Left cardiac atrium (tissue), 4 donors: Measurements from ENCODE around the gene SUN1. TPM values are rescaled to one million over a fixed set of nuclear protein-coding genes. Genes with fewer than 3 reads are reported as not detected.
"Not testable (repeated sequence)": the region's sequence is repeated elsewhere in the genome, so short reads cannot be mapped to it uniquely, and the experiment has no call there.

ENCODE experiments used
- ATAC-seq, 2 donors: fragments of 200-7000 bp; cut with Tn5 transposase; one replicate each; pipeline ENCODE4 v1.9.1; 2020; ENCODE audit warnings: mild to moderate bottlenecking in 2 of 2, moderate library complexity in 2 of 2
- DNase-seq: peaks from one replicate; pipeline ENCODE4 v3.0.0-alpha.2; 2020
- intact Hi-C, 2 donors: fragments of 100-400 bp; cut with DNase I; formaldehyde crosslinking; loops; one replicate each; pipeline versions ENCODE4 v1.14.1 to v1.15.1; 2022 to 2023
- total RNA-seq, 2 donors: library from RNA; stranded (reverse); fragmentation: NEBNext Ultra II Directional; extraction: Animal tissue kit (Norgen Biotek cat#: 25700); gene quantifications; one replicate each; pipeline ENCODE4 v1.2.1, GENCODE V29; 2021
- donor health status: DM: no; HTN: yes; CAD: no.
- donor health status: DM: no; HTN: yes; CAD: no; lungs with severe emphysema.
- donor health status: DM: yes; HTN: yes; CAD: no.
- donor health status: Dilated cardiomyopathy.

Gene SUN1
- total RNA-seq, 2 donors from 2014 or later: 124 to 136 TPM

GRCh38 chr7:908591-909357 lies 76.5 kb downstream of the SUN1 start:
- intact Hi-C loops: not testable (repeated sequence)

DNA sequence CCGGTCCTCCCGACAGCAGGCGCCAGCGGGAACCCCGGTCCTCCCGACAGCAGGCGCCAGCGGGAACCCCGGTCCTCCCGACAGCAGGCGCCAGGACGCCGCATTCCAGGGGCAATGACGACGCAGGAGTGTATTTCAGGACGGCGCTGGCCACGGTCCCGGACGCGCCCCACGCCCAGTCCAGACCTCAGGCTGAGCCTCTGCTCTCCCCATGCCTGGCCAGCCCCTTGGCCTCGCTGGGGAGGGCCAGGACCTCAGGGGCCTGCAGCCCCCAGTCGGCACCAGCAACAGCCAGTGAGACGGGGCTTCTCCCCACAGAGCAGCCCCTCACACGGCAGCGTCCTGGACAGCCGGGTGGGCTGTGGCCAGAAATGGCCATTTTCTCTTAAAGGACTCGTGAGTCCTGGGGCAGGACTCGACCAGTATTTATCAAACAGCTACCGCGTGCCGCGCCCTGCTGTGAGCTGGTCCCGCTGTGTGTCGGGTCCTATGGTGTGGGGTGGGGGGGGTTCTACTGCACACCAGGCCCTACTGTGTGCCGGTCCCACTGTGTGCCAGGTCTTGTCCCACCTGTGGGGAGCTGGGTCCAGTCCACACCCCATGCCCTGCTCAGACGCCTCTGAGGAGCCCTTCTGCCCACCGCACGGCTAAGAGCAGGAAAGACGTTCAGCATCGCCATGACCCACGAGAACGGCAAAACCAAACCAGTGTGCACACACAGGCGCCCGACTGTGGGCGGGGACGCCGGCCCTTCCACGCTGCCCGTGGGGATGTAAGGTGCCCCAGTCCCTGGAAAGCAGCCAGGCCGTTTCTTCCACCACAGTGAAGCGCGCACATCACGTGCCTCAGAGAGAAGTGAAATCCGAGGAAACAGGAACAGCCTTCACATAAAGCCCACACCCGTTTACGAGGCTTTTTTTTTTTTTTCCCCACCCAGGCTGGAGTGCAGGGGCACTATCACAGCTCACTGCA lies 77.4 kb downstream of the SUN1 start:
- intact Hi-C loops: loop anchor here in 1 of 2 donors (5.0 kb wide), 1 partner anchor 43 kb away; the partner anchor contains the start of gene ADAP1
- DNase-seq (peak; percentile 80), ATAC-seq (peak; percentile 65 to 67)

More at GRCh38 chr7:908591-909357, 76.5 kb downstream of the SUN1 start:
- DNase-seq (peak; percentile 79), ATAC-seq (peak; percentile 78 to 87)

- ATAC-seq (no peak), DNase-seq (no peak)
- intact Hi-C loops: loop anchor here in 1 of 2 donors (5.0 kb wide), 1 partner anchor 42 kb away; the partner anchor contains the start of gene ADAP1
Measured at GRCh38 chr7:910441-910861, 78.2 kb downstream of the SUN1 start.

DNA sequence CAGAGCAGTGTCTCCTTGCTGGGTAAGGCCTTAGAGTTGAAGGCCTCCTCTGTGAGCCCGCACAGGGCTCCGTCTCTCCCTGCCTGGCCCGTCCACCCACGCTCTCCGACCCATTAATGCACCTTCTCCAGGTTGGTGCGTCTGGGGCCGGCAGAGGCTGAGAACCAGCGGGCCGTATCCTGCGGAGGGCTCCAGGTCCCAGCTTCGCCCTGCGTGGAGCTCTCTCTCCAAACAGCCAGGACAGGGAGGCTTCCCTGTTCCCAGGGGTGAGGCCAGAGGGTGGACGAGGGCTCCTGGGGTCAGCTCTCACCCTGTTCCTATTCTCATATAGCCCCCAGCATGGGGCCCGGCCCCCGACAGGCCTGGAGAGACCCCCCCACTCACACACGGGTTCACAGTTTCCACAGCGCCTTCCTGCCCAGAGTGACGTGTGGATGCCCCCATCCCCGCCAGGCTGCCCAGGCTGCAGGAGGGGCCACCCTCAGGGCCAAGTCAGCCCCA lies 78.7 kb downstream of the SUN1 start:
- ATAC-seq (no peak), DNase-seq (no peak)
- intact Hi-C loops: loop anchor here in 1 of 2 donors (5.0 kb wide), 1 partner anchor 41 kb away; the partner anchor contains the start of gene ADAP1

- intact Hi-C loops: loop anchor here in 1 of 2 donors (5.0 kb wide), 1 partner anchor 40 kb away; the partner anchor contains the start of gene ADAP1
- DNase-seq (no peak), ATAC-seq (no peak)
Measured at GRCh38 chr7:911791-912480, 79.7 kb downstream of the SUN1 start.

GRCh38 chr7:913736-914520 lies 81.7 kb downstream of the SUN1 start:
- ATAC-seq: no peak
- intact Hi-C loops: loop anchor here in 1 of 2 donors (5.0 kb wide), 1 partner anchor 38 kb away; the partner anchor contains the start of gene ADAP1

GRCh38 chr7:914521-915194 lies 82.4 kb downstream of the SUN1 start:
- no peak for ATAC-seq
- intact Hi-C loops: loop anchor here in 1 of 2 donors (5.0 kb wide), 1 partner anchor 38 kb away; the partner anchor contains the start of gene ADAP1
- no peak for DNase-seq

More at GRCh38 chr7:913736-914520, 81.7 kb downstream of the SUN1 start:
- no peak for DNase-seq

DNA sequence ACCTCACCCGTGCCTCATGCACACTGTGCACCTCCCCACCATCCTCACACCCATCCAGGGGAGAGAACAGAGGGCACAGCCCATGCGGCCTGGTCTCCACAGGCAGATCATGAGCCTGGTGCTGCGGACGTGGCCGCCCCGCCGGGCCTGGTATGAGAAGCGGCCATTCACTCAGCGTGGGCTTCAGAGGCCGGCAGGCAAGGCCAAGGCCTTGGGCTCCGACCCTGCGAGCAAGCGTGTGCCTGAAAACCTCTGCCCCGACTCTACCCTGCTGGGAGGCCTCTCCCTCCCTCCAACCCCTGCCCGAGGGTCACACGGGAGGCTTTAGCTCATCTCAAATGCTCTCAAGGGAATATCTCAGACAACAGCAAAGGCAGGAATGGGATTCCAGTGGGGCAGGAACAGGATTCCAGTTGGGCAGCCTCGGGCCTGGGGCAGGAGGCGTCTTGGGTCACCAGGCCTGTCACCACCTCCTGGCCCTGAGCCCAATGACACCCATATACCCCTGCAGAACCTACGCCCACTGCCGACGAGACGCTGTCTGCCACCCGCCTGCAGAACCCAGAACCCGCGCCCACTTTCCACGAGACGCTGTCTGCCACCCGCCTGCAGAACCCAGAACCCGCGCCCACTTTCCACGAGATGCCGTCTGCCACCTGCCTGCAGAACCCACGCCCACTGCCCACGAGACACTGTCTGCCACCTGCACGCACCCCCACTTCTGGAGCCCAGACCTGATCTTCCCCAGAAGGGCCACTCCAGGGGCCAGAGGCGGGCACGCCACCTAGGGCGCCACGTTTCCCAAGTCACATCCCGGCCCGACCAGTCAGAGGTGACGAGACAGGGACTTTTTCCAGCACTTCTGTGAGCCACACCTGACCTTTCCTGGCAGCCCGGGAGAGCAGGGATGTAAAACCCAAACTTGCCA lies 83.3 kb downstream of the SUN1 start:
- DNase-seq: no peak
- no peak for ATAC-seq
- intact Hi-C loops: no loop called here

DNA sequence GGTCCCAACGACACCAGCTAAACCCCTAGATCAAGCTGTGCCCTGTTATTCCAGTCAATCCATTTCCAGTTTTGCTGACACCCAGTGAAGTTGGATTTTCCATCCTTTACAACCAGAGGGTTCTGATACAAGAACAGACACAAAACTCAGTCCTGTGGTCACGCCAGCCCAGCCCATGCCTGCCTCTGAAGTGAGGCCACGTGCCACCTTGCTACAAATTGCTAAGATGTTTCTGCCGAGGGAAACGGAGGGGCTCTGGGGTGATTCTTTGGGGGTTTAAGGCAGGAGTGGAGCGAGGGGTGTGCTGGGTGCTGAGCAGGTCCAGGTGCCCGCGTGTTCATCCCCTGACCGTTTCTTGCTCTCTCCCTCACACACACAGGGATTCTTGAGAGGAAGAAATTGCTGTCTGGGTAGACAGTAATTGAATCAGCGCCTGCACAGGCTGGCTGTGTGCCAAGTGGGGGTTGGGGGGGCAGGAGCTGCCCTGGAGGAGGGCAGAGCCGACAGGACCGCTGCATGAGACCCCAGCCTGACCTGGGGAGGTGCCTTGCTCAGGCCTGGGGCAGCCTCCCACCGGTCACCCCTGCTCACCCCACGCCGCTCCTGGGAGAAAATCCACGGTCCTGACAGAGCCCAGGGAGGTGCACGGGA lies 84.1 kb downstream of the SUN1 start:
- DNase-seq (peak; percentile 15), ATAC-seq (peak in 1 of 2 donors; percentile 11)
- intact Hi-C loops: no loop called here

DNA sequence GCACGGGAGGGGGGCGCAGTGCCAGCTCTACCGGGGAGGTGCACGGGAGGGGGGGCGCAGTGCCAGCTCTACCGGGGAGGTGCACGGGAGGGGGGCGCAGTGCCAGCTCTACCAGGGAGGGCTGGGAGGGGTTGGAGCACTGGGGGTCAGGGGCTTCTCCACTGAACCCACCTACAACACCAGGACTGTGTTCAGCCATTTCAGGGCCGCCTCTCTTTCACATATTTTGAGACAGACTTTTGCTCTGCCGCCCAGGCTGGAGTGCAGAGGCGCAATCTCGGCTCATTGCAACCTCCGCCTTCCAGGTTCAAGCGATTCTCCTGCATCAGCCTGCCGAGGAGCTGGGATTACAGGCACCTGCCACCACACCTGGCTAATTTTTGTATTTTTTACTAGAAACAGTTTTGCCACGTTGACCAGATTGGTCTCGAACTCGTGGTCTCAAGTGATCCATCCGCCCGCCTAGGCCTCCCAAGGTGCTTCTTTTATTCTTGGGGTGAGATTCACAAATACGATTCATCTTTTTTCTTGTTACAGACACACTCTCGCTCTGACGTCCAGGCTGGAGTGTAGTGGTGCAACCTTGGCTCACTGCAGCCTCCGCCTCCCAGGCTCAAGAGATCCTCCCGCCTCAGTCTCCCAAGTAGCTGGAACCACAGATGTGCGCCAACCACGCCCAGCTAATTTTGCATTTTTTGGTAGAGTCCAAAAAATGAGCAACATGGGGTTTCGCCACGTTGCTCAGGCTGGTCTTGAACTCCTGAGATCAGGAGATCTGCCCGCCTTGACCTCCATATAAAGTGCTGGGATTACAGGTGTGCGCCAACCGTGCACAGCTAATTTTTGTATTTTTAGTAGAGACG lies 85.2 kb downstream of the SUN1 start:
- DNase-seq (peak; percentile 18), ATAC-seq (no peak)
- intact Hi-C loops: no loop called here

DNA sequence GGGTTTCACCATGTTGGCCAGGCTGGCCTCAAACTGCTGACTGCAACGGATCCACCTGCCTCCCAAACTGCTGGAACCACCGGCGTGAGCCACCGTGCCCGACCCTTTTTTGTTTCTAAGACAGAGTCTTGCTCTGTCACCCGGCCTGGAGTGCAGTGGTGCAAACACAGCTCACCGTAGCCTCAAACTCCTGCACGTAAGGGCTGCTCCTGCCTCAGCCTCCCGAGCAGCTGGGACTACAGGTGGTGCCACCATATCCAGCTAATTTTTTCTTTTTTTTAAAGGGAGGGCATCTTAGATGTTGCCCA lies 85.8 kb downstream of the SUN1 start:
- ATAC-seq: no peak
- no peak for DNase-seq
- intact Hi-C loops: no loop called here

- intact Hi-C loops: no loop called here
- ATAC-seq: no peak
- DNase-seq: peak; percentile 13
Measured at GRCh38 chr7:918441-919113, 86.3 kb downstream of the SUN1 start.

DNA sequence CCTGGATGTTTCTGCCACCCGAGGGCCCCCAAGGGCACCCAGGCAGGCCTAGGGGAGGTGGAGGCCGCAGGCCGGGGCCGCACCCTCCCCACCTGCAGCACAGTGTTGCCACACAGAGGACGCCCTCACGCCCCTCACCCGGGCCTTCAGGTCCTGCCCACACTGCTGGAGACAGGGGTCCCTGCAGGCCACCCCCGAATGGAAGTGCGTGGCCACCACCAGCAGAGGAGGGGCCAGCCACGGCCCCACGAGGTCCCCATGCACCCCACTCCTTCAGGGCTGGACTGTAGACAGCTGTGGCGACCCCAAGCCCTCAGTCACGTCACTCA lies 86.8 kb downstream of the SUN1 start:
- no peak for ATAC-seq
- DNase-seq: no peak
- intact Hi-C loops: no loop called here

DNA sequence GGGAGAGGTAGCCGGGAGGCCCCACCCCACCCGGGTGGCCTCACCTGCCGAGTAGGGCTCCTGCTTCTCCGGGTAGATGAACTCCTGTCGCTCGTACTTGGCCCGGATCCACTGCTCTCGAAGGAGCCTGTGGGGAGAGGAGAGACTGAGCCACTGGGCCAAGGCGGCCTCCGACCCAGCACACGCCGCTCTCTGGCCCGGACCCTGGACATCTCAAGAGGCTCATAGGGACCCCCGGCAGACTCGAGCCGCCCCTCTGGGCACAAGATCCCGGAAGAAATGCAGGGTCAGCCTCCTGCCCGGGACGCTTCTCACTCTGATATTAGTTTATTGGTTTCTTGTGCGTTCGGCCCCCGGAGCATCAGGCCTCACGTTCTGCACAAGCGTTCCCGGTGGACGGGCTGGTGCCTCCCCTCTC lies 87.7 kb downstream of the SUN1 start:
- ATAC-seq (no peak), DNase-seq (peak; percentile 18)
- intact Hi-C loops: no loop called here
